GM23338 (cell line): ENCODE results near the gene N4BP2. TPM values are rescaled to one million over a fixed set of nuclear protein-coding genes. Genes with fewer than 3 reads are reported as not detected.
A peak's percentile ranks its signal among the peaks of the same experiment; 100 is the strongest.

Experiments
- ATAC-seq: fragments of 200-7000 bp; cut with Tn5 transposase; 3 replicates; pipeline ENCODE4 v1.9.1; 2020
- DNase-seq: peaks from one replicate; pipeline ENCODE4 v3.0.0-alpha.2; 2015; ENCODE audit warnings: low spot score
- H2AFZ ChIP-seq: fragments of 200-600 bp; sonication (generic); 2 replicates; pipeline ENCODE4 v1.8.0; 2016; ENCODE audit warnings: antibody characterized with exemption, mild to moderate bottlenecking, moderate library complexity
- H3F3A ChIP-seq: fragments of 200-600 bp; sonication (generic); replicated peaks from 2 replicates; pipeline ENCODE4 v1.8.0; 2017; ENCODE audit warnings: antibody characterized with exemption, mixed run types, low read depth
- H3K27ac ChIP-seq: fragments of 200-600 bp; sonication (generic); 2 replicates; pipeline ENCODE4 v1.6.1; 2016; ENCODE audit warnings: low read depth
- H3K27me3 ChIP-seq: fragments of 200-600 bp; sonication (generic); 2 replicates; pipeline ENCODE4 v1.8.0; 2016; ENCODE audit warnings: mild to moderate bottlenecking, mixed run types, moderate library complexity; ENCODE audit not compliant: insufficient read depth
- H3K36me3 ChIP-seq: fragments of 200-600 bp; sonication (generic); 2 replicates; pipeline ENCODE4 v1.8.0; 2016; ENCODE audit warnings: mild to moderate bottlenecking; ENCODE audit not compliant: insufficient read depth
- H3K4me1 ChIP-seq: fragments of 200-600 bp; sonication (generic); 2 replicates; pipeline ENCODE4 v1.8.0; 2016; ENCODE audit warnings: mild to moderate bottlenecking, moderate library complexity; ENCODE audit not compliant: insufficient read depth
- H3K4me2 ChIP-seq: fragments of 200-600 bp; sonication (generic); 2 replicates; pipeline ENCODE4 v1.7.1; 2017; ENCODE audit warnings: mixed run types
- H3K4me3 ChIP-seq: fragments of 200-600 bp; sonication (generic); 2 replicates; pipeline ENCODE4 v1.6.1; 2016; ENCODE audit warnings: mixed run types
- H3K79me2 ChIP-seq: fragments of 200-600 bp; sonication (generic); replicated peaks from 2 replicates; pipeline ENCODE4 v1.8.0; 2017; ENCODE audit warnings: mild to moderate bottlenecking; ENCODE audit not compliant: insufficient read depth
- H3K9me2 ChIP-seq: fragments of 200-600 bp; sonication (generic); 2 replicates; pipeline ENCODE4 v1.8.0; 2017; ENCODE audit not compliant: insufficient read depth
- H4K20me1 ChIP-seq: fragments of 200-600 bp; sonication (generic); replicated peaks from 2 replicates; pipeline ENCODE4 v1.8.0; 2017; ENCODE audit warnings: mild to moderate bottlenecking; ENCODE audit not compliant: insufficient read depth
- H3K27ac Mint-ChIP-seq: 2 replicates; pipeline ENCODE4 v1.8.0; 2020; ENCODE audit warnings: inconsistent platforms, mild to moderate bottlenecking, moderate library complexity, mixed read lengths
- H3K27me3 Mint-ChIP-seq: 3 replicates; pipeline ENCODE4 v1.8.0; 2022; ENCODE audit warnings: low read depth, mild to moderate bottlenecking, moderate library complexity, mixed read lengths, inconsistent platforms; ENCODE audit not compliant: insufficient read depth, poor library complexity
- H3K36me3 Mint-ChIP-seq: 3 replicates; pipeline ENCODE4 v1.8.0; 2021; ENCODE audit warnings: low read depth, mild to moderate bottlenecking, inconsistent platforms, moderate library complexity, mixed read lengths
- H3K4me1 Mint-ChIP-seq: 3 replicates; pipeline ENCODE4 v1.8.0; 2020; ENCODE audit warnings: mild to moderate bottlenecking, inconsistent platforms, mixed read lengths
- H3K4me3 Mint-ChIP-seq: 3 replicates; pipeline ENCODE4 v1.8.0; 2021; ENCODE audit warnings: moderate library complexity, mild to moderate bottlenecking, inconsistent platforms, mixed read lengths
- H3K9me3 Mint-ChIP-seq: 3 replicates; pipeline ENCODE4 v1.8.0; 2020; ENCODE audit warnings: moderate library complexity, mild to moderate bottlenecking, inconsistent platforms, mixed read lengths
- CREB1 ChIP-seq: fragments of 250-450 bp; sonication (Bioruptor Pico); IDR thresholded peaks from 2 replicates; pipeline ENCODE4 v1.5.0; 2020; ENCODE audit warnings: low read depth, mild to moderate bottlenecking, moderate library complexity
- EZH2 ChIP-seq: fragments of 200-600 bp; sonication (generic); IDR thresholded peaks from one replicate; pipeline ENCODE4 v1.8.0; 2017; ENCODE audit warnings: antibody characterized with exemption, mild to moderate bottlenecking, low read depth; ENCODE audit not compliant: unreplicated experiment
- EZH2phosphoT487 ChIP-seq: fragments of 200-600 bp; sonication (generic); IDR thresholded peaks from one replicate; pipeline ENCODE4 v1.8.1; 2018; ENCODE audit warnings: antibody characterized with exemption; ENCODE audit not compliant: unreplicated experiment
- JUNB ChIP-seq: IDR thresholded peaks from one replicate; pipeline ENCODE4 v1.6.1; 2016; ENCODE audit warnings: antibody characterized with exemption; ENCODE audit not compliant: unreplicated experiment
- NANOG ChIP-seq: IDR thresholded peaks from 2 replicates; pipeline ENCODE4 v1.6.1; 2016; ENCODE audit warnings: antibody characterized with exemption, borderline replicate concordance
- POLR2AphosphoS5 ChIP-seq: IDR thresholded peaks from 2 replicates; pipeline ENCODE4 v1.6.1; 2016; ENCODE audit warnings: antibody characterized with exemption, low read depth
- REST ChIP-seq: IDR thresholded peaks from one replicate; pipeline ENCODE4 v1.6.1; 2018; ENCODE audit warnings: antibody characterized with exemption; ENCODE audit not compliant: unreplicated experiment
- STAT1 ChIP-seq: IDR thresholded peaks from one replicate; pipeline ENCODE4 v1.6.1; 2016; ENCODE audit warnings: antibody characterized with exemption; ENCODE audit not compliant: unreplicated experiment
- ZNF114 ChIP-seq: fragments of 250-450 bp; sonication (Bioruptor Pico); IDR thresholded peaks from 2 replicates; pipeline ENCODE4 v1.5.0; 2020; ENCODE audit warnings: mild to moderate bottlenecking, moderate library complexity
- ZNF331 ChIP-seq: fragments of 250-450 bp; sonication (Bioruptor Pico); IDR thresholded peaks from 2 replicates; pipeline ENCODE4 v1.5.0; 2020; ENCODE audit warnings: low read depth, mild to moderate bottlenecking, moderate library complexity
- polyA plus RNA-seq: library from polyadenylated mRNA; unstranded; fragments of >200 nt; fragmentation: Nextera tagmentation; extraction: Ambion mirVana; gene quantifications from 2 replicates; pipeline ENCODE4 v1.2.1, GENCODE V29; 2016
- total RNA-seq: library from RNA; depleted of rRNA; stranded (reverse); fragments of >200 nt; shearing (Covaris generic); gene quantifications from 2 replicates; pipeline ENCODE4 v1.2.3, GENCODE V29; 2014
- TF ChIP-seq, protein P1 (sequence below), 2 experiments: fragments of 200-600 bp in 1 of 2; sonication (generic) in 1 of 2; conservative IDR thresholded peaks; 2 replicates each; pipeline versions ENCODE4 v1.5.1 to v1.6.1; 2016 to 2017; ENCODE audit warnings: antibody characterized with exemption in 2 of 2, low read depth in 2 of 2, mild to moderate bottlenecking in 2 of 2, moderate library complexity in 1 of 2

N4BP2 gene
- total and polyA plus RNA-seq, 2 experiments from 2014 or later, result 25.6 to 46.3 TPM

- no peak overlapping the region for H3K27ac ChIP-seq
- peaks cover 5% of the 10 kb centered on the region; the same call in 1 of the 2 replicates for H3K4me1 ChIP-seq
- H3K4me3 ChIP-seq, result no peak overlapping the region
- H3K27me3 ChIP-seq, result no peaks in the 10 kb centered on the region
- Mint-ChIP-seq H3K27ac (peak overlapping the region; percentile 60; the same call in 1 of the 2 replicates), H3K9me3 (no peaks in the 10 kb centered on the region), H3K27me3 (peaks cover 2% of the 10 kb centered on the region), H3K4me1 (peaks cover 11% of the 10 kb centered on the region; the same call in 2 of the 3 replicates), H3K36me3 (no peaks in the 10 kb centered on the region), H3K4me3 (no peak overlapping the region)
- DNase-seq (no peak), ATAC-seq (no peak)
- H3K36me3 ChIP-seq, result no peaks in the 10 kb centered on the region
- no peak overlapping the region for H2AFZ ChIP-seq
- H4K20me1 ChIP-seq, result no peaks in the 10 kb centered on the region
- no peaks in the 10 kb centered on the region for H3F3A ChIP-seq
- H3K79me2 ChIP-seq, result no peaks in the 10 kb centered on the region
- TF ChIP-seq CREB1 (CRISPR knock-in tag) (no peak), POLR2AphosphoS5 (no peak)
- H3K4me2 ChIP-seq, result no peak overlapping the region
- H3K9me2 ChIP-seq, result peaks cover 6% of the 10 kb centered on the region
Measured at GRCh38 chr4:40160258-40160657, 103.6 kb downstream of the N4BP2 start.

DNA sequence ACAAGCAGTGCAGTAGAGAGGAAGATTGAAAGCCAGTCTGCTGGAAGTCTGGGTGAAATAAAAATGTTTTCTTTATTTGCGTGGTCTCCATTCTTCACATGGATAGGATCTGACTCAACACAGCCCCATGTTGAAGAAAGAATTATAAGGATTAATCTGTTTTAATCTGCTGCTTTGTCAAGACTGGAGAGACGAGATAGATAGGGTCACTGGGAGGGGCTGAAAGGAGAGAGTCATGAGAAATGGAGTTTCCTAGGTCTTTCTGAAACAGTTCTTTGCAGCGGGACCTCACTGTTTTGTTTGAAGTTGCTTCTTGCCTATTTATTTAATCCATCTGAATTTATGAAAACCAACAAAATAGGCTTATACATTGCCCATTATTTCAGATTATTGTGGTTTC, 107.8 kb downstream of the N4BP2 start:
- Histone ChIP-seq H3K4me3 (no peak overlapping the region), H4K20me1 (no peaks in the 10 kb centered on the region), H3K36me3 (no peaks in the 10 kb centered on the region), H3F3A (no peaks in the 10 kb centered on the region), H3K9me2 (peaks cover 6% of the 10 kb centered on the region), H3K4me2 (no peak overlapping the region), H3K27ac (no peak overlapping the region), H3K4me1 (peaks cover 12% of the 10 kb centered on the region; the same call in 1 of the 2 replicates), H2AFZ (no peak overlapping the region), H3K79me2 (no peaks in the 10 kb centered on the region), H3K27me3 (no peaks in the 10 kb centered on the region)
- Mint-ChIP-seq H3K27ac (no peak overlapping the region), H3K36me3 (peaks cover 4% of the 10 kb centered on the region; the same call in 2 of the 3 replicates), H3K9me3 (peaks cover 7% of the 10 kb centered on the region; the same call in 2 of the 3 replicates), H3K4me3 (no peak overlapping the region), H3K27me3 (peaks cover 2% of the 10 kb centered on the region), H3K4me1 (peaks cover 16% of the 10 kb centered on the region; the same call in 2 of the 3 replicates)
- TF ChIP-seq POLR2AphosphoS5 (no peak), JUNB (no peak), ZNF331 (CRISPR knock-in tag) (no peak), REST (no peak), ZNF114 (CRISPR knock-in tag) (no peak), STAT1 (no peak), NANOG (no peak), CREB1 (CRISPR knock-in tag) (no peak), EZH2 (no peak), EZH2phosphoT487 (no peak)
- TF ChIP-seq, protein P1, sequence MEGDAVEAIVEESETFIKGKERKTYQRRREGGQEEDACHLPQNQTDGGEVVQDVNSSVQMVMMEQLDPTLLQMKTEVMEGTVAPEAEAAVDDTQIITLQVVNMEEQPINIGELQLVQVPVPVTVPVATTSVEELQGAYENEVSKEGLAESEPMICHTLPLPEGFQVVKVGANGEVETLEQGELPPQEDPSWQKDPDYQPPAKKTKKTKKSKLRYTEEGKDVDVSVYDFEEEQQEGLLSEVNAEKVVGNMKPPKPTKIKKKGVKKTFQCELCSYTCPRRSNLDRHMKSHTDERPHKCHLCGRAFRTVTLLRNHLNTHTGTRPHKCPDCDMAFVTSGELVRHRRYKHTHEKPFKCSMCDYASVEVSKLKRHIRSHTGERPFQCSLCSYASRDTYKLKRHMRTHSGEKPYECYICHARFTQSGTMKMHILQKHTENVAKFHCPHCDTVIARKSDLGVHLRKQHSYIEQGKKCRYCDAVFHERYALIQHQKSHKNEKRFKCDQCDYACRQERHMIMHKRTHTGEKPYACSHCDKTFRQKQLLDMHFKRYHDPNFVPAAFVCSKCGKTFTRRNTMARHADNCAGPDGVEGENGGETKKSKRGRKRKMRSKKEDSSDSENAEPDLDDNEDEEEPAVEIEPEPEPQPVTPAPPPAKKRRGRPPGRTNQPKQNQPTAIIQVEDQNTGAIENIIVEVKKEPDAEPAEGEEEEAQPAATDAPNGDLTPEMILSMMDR (conservative IDR thresholded peaks at IDR 0.05; ENCODE audit: low read depth in 2 of 2), result no peak
- ATAC-seq, result no peak
- DNase-seq, result no peak
